Measurements from ENCODE around the gene OR2T8.

Gene OR2T8, protein sequence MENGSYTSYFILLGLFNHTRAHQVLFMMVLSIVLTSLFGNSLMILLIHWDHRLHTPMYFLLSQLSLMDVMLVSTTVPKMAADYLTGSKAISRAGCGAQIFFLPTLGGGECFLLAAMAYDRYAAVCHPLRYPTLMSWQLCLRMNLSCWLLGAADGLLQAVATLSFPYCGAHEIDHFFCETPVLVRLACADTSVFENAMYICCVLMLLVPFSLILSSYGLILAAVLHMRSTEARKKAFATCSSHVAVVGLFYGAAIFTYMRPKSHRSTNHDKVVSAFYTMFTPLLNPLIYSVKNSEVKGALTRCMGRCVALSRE

DNA sequence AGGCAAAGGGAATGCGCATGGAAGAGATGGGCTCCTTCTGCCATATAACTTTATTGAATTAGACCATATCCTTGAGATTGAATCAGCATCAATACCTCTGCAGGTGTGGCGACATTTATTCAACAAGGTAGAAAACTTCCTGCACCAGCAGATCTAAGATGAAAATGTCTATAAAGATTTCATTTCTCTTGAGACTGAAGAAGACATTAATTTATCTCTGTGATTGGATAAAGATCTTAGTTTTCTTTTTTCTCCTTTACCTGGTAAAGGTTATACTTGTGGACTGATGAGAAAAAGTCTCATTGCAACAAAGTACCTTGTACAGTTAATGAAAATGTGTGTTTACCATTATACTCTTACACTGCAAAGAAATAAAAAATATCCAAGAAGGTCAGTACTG is at the start of gene OR2T8:
TSS of gene OR2T8 (plus strand) at position 301 of the 400 bp plus-strand sequence. CDS start 766 bp downstream, outside the sequence.
- DNase-seq (ENCODE audit: low read depth, low spot score) = no peak

DNA sequence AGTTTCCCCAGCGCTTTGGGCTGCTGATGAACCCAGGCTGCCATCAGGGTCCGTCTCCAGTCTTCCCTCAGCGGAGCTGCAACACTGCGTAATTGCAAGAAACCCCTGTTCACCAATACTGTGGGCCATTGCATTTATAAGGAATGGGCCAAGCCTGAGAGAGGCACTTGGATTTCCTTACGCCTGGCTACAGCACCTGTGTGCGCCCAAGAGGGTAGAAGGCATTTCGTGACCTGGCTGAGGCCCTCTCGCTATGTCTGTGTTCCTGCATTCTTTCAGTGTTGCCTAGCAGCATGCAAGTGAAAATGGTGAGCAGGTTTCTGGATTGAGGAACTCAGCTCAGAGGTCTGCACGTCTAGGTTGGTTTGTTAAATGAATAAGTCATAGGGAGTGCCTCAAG is 36.7 kb upstream of the OR2T8 start:
- DNase-seq (ENCODE audit: low read depth, low spot score) = no peak

DNA sequence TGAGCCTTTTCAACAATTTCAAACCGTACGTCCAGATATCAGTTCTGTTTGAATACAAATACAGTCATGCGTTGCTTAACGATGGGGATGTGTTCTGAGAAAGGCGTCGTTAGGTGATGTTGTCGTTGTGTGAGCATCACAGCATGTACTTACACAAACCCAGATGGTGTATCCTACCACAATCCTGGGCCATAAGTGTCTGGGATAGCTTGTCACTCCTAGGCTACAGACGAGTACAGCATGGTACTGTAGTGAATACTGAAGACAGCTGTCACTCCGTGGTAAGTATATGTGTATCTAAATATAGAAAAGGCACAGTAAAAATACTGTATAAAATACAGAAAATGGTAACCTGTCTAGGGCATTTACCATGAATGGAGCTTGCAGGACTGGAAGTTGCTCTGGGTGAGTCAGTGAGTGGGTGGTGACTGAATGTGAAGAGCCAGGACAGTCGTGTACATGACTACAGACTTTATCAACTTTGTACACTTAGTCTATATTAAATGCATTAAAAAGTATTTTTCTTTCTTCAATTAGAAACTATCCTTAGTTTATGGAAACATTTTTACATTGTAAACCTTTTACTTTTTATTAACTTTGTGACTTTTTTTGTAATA is 35.1 kb upstream of the OR2T8 start:
- DNase-seq (ENCODE audit: low read depth, low spot score) = no peak

DNA sequence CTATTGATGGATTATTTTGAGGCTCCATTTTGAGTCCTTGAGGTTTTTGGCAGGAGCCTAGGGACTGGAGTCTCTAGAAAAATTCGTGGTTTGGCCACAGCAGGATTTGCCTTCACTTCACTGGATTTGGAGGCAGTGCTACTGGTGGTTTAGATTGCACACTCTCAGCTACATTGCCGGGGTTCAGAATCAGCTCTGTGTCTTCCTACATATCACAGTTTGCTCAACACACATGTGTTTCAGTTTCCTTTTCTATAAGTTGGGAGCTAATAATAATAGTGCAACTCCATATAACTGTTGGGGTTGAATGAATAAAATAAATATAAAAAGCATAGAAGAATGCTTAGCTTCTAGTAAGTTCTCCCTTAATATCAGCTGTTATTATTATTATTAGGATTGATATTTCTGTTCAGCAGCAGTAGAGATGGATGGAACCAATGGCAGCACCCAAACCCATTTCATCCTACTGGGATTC is 24.9 kb upstream of the OR2T8 start, which contains the start of gene OR2W3:
TSS of gene OR2W3 (plus strand) at position 425 of the 475 bp plus-strand sequence. CDS start at position 425, 0 bp downstream.
- DNase-seq (ENCODE audit: low read depth, low spot score) = no peak

DNA sequence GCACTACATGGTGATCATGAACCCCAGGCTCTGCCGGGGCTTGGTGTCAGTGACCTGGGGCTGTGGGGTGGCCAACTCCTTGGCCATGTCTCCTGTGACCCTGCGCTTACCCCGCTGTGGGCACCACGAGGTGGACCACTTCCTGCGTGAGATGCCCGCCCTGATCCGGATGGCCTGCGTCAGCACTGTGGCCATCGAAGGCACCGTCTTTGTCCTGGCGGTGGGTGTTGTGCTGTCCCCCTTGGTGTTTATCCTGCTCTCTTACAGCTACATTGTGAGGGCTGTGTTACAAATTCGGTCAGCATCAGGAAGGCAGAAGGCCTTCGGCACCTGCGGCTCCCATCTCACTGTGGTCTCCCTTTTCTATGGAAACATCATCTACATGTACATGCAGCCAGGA is 24.1 kb upstream of the OR2T8 start:
- DNase-seq (ENCODE audit: low read depth, low spot score) = no peak

DNA sequence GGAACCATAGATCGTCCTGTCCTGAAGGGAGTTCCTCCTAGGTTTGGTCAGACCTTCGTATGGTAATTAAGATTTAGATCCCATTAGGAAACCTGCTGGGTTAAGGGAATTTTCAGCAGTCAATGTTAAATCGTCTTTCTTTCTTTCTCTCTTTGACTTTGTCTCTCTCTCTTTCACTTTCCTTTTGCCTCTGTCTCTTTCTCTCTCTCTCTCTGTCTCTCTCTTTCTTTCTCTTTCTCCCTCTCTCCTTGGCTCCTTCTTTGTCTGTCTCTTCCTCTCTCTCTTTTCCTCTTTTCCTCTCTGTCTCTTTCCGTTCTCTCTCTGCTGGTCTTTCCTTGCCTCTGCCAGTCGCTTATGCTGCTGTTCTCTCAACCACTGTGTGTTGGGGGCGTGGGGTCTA is 15.9 kb upstream of the OR2T8 start:
- no peak for DNase-seq (ENCODE audit: low read depth, low spot score)

- DNase-seq (ENCODE audit: low read depth, low spot score) = no peak
Measured at GRCh38 chr1:247905181-247905580, 14.9 kb upstream of the OR2T8 start.

GRCh38 chr1:247905910-247906503 is 14.0 kb upstream of the OR2T8 start:
- no peak for DNase-seq (ENCODE audit: low read depth, low spot score)

GRCh38 chr1:247906504-247907047 is 13.5 kb upstream of the OR2T8 start:
- peak; percentile 57 for DNase-seq (ENCODE audit: low read depth, low spot score)

GRCh38 chr1:247908766-247909165 is 11.3 kb upstream of the OR2T8 start:
- no peak for DNase-seq (ENCODE audit: low read depth, low spot score)

- DNase-seq (ENCODE audit: low read depth, low spot score) = no peak
Measured at GRCh38 chr1:247913786-247914185, 6.3 kb upstream of the OR2T8 start.

DNA sequence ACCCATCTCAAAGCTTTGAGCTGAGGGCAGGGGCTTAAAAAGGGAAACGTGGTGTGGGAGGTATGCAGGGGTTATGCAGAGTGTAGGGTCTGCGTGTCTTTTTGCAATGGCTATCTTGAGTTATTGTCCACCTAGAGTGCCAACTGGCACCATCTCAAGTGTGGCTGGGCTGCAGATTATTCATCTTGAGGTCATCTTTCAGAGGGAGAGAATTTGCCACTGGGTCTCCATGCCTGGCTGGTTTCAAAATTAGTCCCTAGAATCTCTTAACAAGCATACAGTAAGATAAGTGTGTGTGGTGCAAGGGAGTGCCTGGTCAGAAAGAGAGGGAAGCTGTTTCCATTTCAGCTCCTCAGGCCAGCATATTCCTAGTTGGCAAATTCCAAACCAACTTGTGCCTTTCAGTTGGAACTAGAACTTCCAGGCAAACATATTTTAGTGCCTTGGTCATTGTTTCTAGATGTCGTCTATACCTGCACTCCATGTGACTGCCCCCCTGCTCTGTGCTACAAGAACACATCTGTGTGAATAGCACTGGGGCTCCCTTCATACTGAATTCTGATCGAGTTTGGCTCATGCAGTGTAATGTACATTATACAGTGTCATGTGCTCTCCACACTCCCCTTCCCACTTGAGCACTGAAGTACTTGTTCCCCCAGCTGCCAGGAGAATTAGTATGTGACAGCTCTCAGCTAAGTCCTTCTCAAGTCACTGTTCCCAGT is 5.0 kb upstream of the OR2T8 start:
- no peak for DNase-seq (ENCODE audit: low read depth, low spot score)

- DNase-seq (ENCODE audit: low read depth, low spot score) = no peak
Measured at GRCh38 chr1:247923941-247924340, 3.9 kb downstream of the OR2T8 start.

DNA sequence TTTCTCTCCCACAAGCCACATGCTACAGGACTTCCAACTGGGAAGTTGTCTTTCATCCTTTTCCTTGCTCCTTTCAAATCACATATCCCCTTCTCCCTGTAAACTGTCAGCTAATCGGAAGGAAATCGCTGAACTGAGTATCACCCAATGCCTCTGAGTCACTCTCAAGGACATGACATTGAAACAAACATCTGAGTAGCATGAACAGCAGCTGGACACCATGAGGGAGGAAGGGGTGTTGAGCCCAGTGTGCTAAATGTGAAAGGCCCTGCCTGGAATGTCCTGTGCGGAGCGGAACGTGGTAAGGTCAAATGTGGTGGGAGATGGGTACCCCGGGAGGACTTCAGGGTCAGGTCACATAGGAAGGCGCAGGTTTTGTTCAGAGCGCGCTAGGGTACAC is 4.8 kb downstream of the OR2T8 start, which contains the start of gene OR2AJ1:
TSS of gene OR2AJ1 (plus strand) at position 22 of the 400 bp plus-strand sequence. CDS start 8,880 bp downstream, outside the sequence.
- DNase-seq (ENCODE audit: low read depth, low spot score) = no peak

- no peak for DNase-seq (ENCODE audit: low read depth, low spot score)
Measured at GRCh38 chr1:247933989-247934388, 13.9 kb downstream of the OR2T8 start.

- DNase-seq (ENCODE audit: low read depth, low spot score) = no peak
Measured at GRCh38 chr1:247935781-247936180, 15.7 kb downstream of the OR2T8 start.

DNA sequence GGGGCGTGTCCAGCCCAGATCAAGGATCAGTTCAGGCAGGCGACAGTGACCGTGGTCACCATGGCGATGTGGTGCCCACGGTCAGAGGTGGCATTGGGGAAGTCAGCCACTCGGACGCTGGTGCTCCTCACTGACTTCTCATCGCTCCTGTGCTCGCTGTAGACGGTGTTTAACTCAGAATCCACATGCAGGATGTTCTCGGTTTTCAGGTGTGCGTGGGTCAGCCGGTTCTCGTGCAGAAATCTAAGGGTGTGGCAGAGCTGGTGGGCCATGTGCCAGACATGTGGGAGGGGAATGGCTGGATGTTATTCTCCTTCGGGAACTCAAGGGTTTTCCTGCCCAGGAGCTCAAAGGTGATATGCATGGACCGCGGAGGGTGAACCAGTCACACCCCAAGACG is 16.4 kb downstream of the OR2T8 start:
- DNase-seq (ENCODE audit: low read depth, low spot score) = no peak

- DNase-seq (ENCODE audit: low read depth, low spot score) = peak; percentile 61
Measured at GRCh38 chr1:247936965-247937734, 17.1 kb downstream of the OR2T8 start.

DNA sequence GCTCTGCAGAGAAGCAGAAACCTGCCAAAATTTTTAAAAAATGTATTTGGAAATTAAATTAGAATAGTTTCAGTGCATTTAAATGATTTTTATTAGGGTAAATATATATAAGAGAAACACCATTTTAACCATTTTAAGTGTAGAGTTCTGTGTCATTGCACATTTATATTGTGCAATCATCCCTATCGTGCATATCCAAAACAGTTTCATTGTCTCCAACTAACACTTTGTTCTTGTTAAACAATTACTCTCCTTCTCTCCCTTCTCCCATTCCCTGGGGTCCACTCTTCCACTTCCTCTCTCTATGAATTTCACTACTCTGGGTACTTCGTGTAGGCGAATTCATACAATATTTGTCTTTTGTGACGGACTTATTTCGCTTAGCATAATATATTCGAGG is 22.6 kb downstream of the OR2T8 start:
- no peak for DNase-seq (ENCODE audit: low read depth, low spot score)

DNA sequence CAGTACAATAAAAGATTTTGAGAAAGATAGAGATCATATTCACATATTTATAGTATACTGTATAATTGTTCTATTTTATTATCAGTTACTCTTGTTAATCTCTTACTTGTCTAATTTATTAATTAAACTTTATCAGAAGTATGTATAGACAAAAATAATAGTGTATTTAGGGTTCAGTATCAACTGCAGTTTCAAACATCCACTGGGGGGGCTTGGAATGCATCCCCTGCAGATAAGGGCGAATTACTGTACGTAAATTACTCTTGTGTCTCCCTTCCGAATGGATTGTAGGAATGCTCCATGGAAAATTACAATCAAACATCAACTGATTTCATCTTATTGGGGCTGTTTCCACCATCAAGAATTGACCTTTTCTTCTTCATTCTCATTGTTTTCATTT is 28.5 kb downstream of the OR2T8 start, which contains the start of gene OR2L8:
TSS of gene OR2L8 (plus strand) at position 301 of the 400 bp plus-strand sequence. CDS start at position 301, 0 bp downstream.
- DNase-seq (ENCODE audit: low read depth, low spot score) = no peak

- no peak for DNase-seq (ENCODE audit: low read depth, low spot score)
Measured at GRCh38 chr1:247953408-247953807, 33.4 kb downstream of the OR2T8 start.
